HEK293 (cell line): ENCODE measurements around the gene LGALS1.

ENCODE experiments used
- CTCF ChIA-PET: fragments of 350-600 bp; formaldehyde crosslinking; extraction: SDS; loops from one replicate; lab custom pipeline; 2021; ENCODE audit warnings: antibody characterized with exemption; lab: Yijun Ruan, JAX
- POLR2A ChIA-PET: fragments of 300-600 bp; formaldehyde crosslinking; extraction: SDS; loops from one replicate; lab custom pipeline; 2020; ENCODE audit warnings: antibody characterized with exemption, inconsistent platforms; lab: Yijun Ruan, JAX
- H3K27ac ChIP-seq: fragments of 200-500 bp; sonication (Bioruptor generic); 2 replicates; pipeline ENCODE4 v1.5.1; 2014; ENCODE audit warnings: low read depth, low read length, control low read depth, inconsistent platforms; ENCODE audit errors: extremely low read depth
- H3K36me3 ChIP-seq, 2 experiments: fragments of 200-500 bp in 1 of 2; sonication (Bioruptor generic) in 1 of 2; 1 replicate in 1 of 2; 2 replicates in 1 of 2; pipeline ENCODE4 v1.5.1; 2014 to 2017; ENCODE audit warnings: inconsistent platforms in 2 of 2, low read length in 2 of 2; ENCODE audit not compliant: control insufficient read depth in 2 of 2, insufficient read depth in 1 of 2
- H3K4me1 ChIP-seq: fragments of 200-500 bp; sonication (Bioruptor generic); 2 replicates; pipeline ENCODE4 v1.5.1; 2014; ENCODE audit warnings: mild to moderate bottlenecking, low read length, inconsistent platforms; ENCODE audit not compliant: control insufficient read depth, insufficient read depth
- H3K4me3 ChIP-seq: 2 replicates; pipeline ENCODE4 v1.5.1; 2011; ENCODE audit warnings: low read depth, mild to moderate bottlenecking, control low read depth, low read length, moderate library complexity
- H3K9me3 ChIP-seq: fragments of 200-500 bp; sonication (Bioruptor generic); 2 replicates; pipeline ENCODE4 v1.5.1; 2014; ENCODE audit warnings: low read depth, low read length, inconsistent platforms; ENCODE audit not compliant: control insufficient read depth, insufficient read depth
- BCL11B ChIP-seq: fragments of 450-650 bp; formaldehyde crosslinking; IDR thresholded peaks from 2 replicates; pipeline ENCODE4 v1.5.1; 2016; ENCODE audit warnings: low read depth, missing biosample characterization, missing genetic modification characterization
- IKZF3 ChIP-seq: fragments of 450-650 bp; IDR thresholded peaks from 2 replicates; pipeline ENCODE4 v1.5.0; 2018; ENCODE audit warnings: missing biosample characterization, mild to moderate bottlenecking, missing genetic modification characterization, moderate library complexity
- KLF1 ChIP-seq: fragments of 450-650 bp; formaldehyde crosslinking; IDR thresholded peaks from 2 replicates; pipeline ENCODE4 v1.5.1; 2016; ENCODE audit warnings: missing biosample characterization, missing genetic modification characterization
- KLF9 ChIP-seq: fragments of 450-650 bp; formaldehyde crosslinking; IDR thresholded peaks from 2 replicates; pipeline ENCODE4 v1.5.1; 2016; ENCODE audit warnings: missing biosample characterization, missing genetic modification characterization, low read depth
- SP2 ChIP-seq: fragments of 450-650 bp; formaldehyde crosslinking; IDR thresholded peaks from 2 replicates; pipeline ENCODE4 v1.5.1; 2016; ENCODE audit warnings: missing biosample characterization, missing genetic modification characterization
- WT1 ChIP-seq: fragments of 450-650 bp; formaldehyde crosslinking; IDR thresholded peaks from 2 replicates; pipeline ENCODE4 v1.5.1; 2016; ENCODE audit warnings: missing biosample characterization, missing genetic modification characterization
- ZFP69B ChIP-seq: fragments of 450-650 bp; formaldehyde crosslinking; IDR thresholded peaks from 2 replicates; pipeline ENCODE4 v1.5.1; 2016; ENCODE audit warnings: missing biosample characterization, missing genetic modification characterization
- ZNF174 ChIP-seq: fragments of 450-650 bp; formaldehyde crosslinking; IDR thresholded peaks from 2 replicates; pipeline ENCODE4 v1.5.0; 2017; ENCODE audit warnings: missing biosample characterization, mild to moderate bottlenecking, missing genetic modification characterization
- ZNF2 ChIP-seq: fragments of 450-650 bp; formaldehyde crosslinking; IDR thresholded peaks from 2 replicates; pipeline ENCODE4 v1.5.1; 2016; ENCODE audit warnings: missing biosample characterization, missing genetic modification characterization
- ZNF510 ChIP-seq: fragments of 450-650 bp; formaldehyde crosslinking; IDR thresholded peaks from 2 replicates; pipeline ENCODE4 v1.5.1; 2018; ENCODE audit warnings: mild to moderate bottlenecking, missing genetic modification characterization, missing biosample characterization; ENCODE audit not compliant: insufficient replicate concordance
- ZNF521 ChIP-seq: fragments of 450-650 bp; formaldehyde crosslinking; IDR thresholded peaks from 2 replicates; pipeline ENCODE4 v1.5.1; 2017; ENCODE audit warnings: missing biosample characterization, mild to moderate bottlenecking, missing genetic modification characterization
- ZNF600 ChIP-seq: fragments of 450-650 bp; formaldehyde crosslinking; IDR thresholded peaks from 2 replicates; pipeline ENCODE4 v1.5.1; 2016; ENCODE audit warnings: missing biosample characterization, missing genetic modification characterization
- ZNF792 ChIP-seq: fragments of 450-650 bp; formaldehyde crosslinking; IDR thresholded peaks from 2 replicates; pipeline ENCODE4 v1.5.1; 2016; ENCODE audit warnings: missing biosample characterization, missing genetic modification characterization
- TF ChIP-seq, protein P1 (sequence below): fragments of 450-650 bp; formaldehyde crosslinking; IDR thresholded peaks from 2 replicates; pipeline ENCODE4 v1.5.1; 2016; ENCODE audit warnings: missing biosample characterization, missing genetic modification characterization
- TF ChIP-seq, protein P2 (sequence below): fragments of 450-650 bp; formaldehyde crosslinking; IDR thresholded peaks from 2 replicates; pipeline ENCODE4 v1.5.1; 2016; ENCODE audit warnings: missing biosample characterization, missing genetic modification characterization
- TF ChIP-seq, protein P3 (sequence below): fragments of 450-650 bp; formaldehyde crosslinking; IDR thresholded peaks from 2 replicates; pipeline ENCODE4 v1.5.0; 2017; ENCODE audit warnings: missing biosample characterization, missing genetic modification characterization, borderline replicate concordance
- TF ChIP-seq, protein P4 (sequence below): fragments of 450-650 bp; formaldehyde crosslinking; IDR thresholded peaks from 2 replicates; pipeline ENCODE4 v1.5.1; 2016; ENCODE audit warnings: missing biosample characterization, missing genetic modification characterization
- TF ChIP-seq, protein P5 (sequence below): fragments of 450-650 bp; formaldehyde crosslinking; IDR thresholded peaks from 2 replicates; pipeline ENCODE4 v1.5.1; 2017; ENCODE audit warnings: missing biosample characterization, mild to moderate bottlenecking, missing genetic modification characterization, moderate library complexity
- TF ChIP-seq, protein P6 (sequence below): fragments of 450-650 bp; formaldehyde crosslinking; IDR thresholded peaks from 2 replicates; pipeline ENCODE4 v1.5.1; 2017; ENCODE audit warnings: missing biosample characterization, missing genetic modification characterization

Gene LGALS1

DNA sequence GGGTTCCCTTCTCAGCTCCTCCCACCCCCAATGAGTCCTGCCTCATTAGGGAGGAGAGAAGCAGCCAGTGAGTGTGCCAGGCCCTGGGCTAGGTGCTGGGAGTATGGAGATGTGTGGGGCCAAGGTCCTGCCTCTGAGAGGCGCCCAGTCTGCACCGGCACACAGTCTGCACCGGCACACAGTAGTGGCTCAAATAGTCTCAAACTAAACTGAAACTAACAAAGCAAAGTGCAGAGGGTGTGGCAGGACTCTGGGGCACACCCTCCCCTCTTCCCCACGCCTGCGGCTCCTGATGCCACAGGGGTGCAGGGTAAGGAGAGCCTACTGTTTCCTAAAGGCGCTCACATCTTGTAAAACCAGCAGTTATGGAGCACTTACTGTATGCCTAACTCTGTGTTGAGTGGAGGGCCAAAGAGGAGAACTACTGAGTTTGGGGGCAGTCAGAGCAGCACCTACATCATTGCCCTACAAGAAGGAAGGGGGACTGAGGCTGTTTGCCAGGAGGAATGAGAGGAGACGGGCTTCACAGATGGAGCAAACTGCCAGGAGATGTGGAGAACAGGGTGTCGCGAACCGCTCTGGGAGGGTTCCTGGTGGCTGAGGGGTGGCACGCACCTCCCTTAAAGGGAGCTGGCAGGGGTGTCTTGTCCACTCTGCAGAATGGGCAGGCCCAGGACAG, 36.9 kb upstream of the LGALS1 start:
- TF ChIP-seq KLF9 (tag by site-specific recombination) (peak; percentile 62), ZNF792 (peak; percentile 75; the same call in 1 of the 2 replicates), ZFP69B (0 out of 2 replicates have a peak, but pooled peaks have one; percentile 11), ZNF600 (0 out of 2 replicates have a peak, but pooled peaks have one; percentile 31), KLF1 (peak; percentile 90), ZNF521 (tag by site-specific recombination) (no peak), SP2 (tag by site-specific recombination) (peak; percentile 36), ZNF510 (tag by site-specific recombination) (no peak), WT1 (tag by site-specific recombination) (0 out of 2 replicates have a peak, but pooled peaks have one; percentile 12), ZNF174 (no peak), ZNF2 (no peak), IKZF3 (tag by site-specific recombination) (0 out of 2 replicates have a peak, but pooled peaks have one; percentile 1), BCL11B (tag by site-specific recombination) (no peak)
- TF ChIP-seq, protein P1, sequence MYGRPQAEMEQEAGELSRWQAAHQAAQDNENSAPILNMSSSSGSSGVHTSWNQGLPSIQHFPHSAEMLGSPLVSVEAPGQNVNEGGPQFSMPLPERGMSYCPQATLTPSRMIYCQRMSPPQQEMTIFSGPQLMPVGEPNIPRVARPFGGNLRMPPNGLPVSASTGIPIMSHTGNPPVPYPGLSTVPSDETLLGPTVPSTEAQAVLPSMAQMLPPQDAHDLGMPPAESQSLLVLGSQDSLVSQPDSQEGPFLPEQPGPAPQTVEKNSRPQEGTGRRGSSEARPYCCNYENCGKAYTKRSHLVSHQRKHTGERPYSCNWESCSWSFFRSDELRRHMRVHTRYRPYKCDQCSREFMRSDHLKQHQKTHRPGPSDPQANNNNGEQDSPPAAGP (tag by site-specific recombination) = 0 out of 2 replicates have a peak, but pooled peaks have one; percentile 11
- TF ChIP-seq, protein P2, sequence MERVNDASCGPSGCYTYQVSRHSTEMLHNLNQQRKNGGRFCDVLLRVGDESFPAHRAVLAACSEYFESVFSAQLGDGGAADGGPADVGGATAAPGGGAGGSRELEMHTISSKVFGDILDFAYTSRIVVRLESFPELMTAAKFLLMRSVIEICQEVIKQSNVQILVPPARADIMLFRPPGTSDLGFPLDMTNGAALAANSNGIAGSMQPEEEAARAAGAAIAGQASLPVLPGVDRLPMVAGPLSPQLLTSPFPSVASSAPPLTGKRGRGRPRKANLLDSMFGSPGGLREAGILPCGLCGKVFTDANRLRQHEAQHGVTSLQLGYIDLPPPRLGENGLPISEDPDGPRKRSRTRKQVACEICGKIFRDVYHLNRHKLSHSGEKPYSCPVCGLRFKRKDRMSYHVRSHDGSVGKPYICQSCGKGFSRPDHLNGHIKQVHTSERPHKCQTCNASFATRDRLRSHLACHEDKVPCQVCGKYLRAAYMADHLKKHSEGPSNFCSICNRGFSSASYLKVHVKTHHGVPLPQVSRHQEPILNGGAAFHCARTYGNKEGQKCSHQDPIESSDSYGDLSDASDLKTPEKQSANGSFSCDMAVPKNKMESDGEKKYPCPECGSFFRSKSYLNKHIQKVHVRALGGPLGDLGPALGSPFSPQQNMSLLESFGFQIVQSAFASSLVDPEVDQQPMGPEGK (tag by site-specific recombination) = peak; percentile 20; the same call in 1 of the 2 replicates
- TF ChIP-seq, protein P3, sequence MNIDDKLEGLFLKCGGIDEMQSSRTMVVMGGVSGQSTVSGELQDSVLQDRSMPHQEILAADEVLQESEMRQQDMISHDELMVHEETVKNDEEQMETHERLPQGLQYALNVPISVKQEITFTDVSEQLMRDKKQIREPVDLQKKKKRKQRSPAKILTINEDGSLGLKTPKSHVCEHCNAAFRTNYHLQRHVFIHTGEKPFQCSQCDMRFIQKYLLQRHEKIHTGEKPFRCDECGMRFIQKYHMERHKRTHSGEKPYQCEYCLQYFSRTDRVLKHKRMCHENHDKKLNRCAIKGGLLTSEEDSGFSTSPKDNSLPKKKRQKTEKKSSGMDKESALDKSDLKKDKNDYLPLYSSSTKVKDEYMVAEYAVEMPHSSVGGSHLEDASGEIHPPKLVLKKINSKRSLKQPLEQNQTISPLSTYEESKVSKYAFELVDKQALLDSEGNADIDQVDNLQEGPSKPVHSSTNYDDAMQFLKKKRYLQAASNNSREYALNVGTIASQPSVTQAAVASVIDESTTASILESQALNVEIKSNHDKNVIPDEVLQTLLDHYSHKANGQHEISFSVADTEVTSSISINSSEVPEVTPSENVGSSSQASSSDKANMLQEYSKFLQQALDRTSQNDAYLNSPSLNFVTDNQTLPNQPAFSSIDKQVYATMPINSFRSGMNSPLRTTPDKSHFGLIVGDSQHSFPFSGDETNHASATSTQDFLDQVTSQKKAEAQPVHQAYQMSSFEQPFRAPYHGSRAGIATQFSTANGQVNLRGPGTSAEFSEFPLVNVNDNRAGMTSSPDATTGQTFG (tag by site-specific recombination) = no peak
- TF ChIP-seq, protein P4, sequence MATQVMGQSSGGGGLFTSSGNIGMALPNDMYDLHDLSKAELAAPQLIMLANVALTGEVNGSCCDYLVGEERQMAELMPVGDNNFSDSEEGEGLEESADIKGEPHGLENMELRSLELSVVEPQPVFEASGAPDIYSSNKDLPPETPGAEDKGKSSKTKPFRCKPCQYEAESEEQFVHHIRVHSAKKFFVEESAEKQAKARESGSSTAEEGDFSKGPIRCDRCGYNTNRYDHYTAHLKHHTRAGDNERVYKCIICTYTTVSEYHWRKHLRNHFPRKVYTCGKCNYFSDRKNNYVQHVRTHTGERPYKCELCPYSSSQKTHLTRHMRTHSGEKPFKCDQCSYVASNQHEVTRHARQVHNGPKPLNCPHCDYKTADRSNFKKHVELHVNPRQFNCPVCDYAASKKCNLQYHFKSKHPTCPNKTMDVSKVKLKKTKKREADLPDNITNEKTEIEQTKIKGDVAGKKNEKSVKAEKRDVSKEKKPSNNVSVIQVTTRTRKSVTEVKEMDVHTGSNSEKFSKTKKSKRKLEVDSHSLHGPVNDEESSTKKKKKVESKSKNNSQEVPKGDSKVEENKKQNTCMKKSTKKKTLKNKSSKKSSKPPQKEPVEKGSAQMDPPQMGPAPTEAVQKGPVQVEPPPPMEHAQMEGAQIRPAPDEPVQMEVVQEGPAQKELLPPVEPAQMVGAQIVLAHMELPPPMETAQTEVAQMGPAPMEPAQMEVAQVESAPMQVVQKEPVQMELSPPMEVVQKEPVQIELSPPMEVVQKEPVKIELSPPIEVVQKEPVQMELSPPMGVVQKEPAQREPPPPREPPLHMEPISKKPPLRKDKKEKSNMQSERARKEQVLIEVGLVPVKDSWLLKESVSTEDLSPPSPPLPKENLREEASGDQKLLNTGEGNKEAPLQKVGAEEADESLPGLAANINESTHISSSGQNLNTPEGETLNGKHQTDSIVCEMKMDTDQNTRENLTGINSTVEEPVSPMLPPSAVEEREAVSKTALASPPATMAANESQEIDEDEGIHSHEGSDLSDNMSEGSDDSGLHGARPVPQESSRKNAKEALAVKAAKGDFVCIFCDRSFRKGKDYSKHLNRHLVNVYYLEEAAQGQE (tag by site-specific recombination) = no peak
- TF ChIP-seq, protein P5, sequence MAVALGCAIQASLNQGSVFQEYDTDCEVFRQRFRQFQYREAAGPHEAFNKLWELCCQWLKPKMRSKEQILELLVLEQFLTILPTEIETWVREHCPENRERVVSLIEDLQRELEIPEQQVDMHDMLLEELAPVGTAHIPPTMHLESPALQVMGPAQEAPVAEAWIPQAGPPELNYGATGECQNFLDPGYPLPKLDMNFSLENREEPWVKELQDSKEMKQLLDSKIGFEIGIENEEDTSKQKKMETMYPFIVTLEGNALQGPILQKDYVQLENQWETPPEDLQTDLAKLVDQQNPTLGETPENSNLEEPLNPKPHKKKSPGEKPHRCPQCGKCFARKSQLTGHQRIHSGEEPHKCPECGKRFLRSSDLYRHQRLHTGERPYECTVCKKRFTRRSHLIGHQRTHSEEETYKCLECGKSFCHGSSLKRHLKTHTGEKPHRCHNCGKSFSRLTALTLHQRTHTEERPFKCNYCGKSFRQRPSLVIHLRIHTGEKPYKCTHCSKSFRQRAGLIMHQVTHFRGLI = peak; percentile 52; the same call in 1 of the 2 replicates
- TF ChIP-seq, protein P6, sequence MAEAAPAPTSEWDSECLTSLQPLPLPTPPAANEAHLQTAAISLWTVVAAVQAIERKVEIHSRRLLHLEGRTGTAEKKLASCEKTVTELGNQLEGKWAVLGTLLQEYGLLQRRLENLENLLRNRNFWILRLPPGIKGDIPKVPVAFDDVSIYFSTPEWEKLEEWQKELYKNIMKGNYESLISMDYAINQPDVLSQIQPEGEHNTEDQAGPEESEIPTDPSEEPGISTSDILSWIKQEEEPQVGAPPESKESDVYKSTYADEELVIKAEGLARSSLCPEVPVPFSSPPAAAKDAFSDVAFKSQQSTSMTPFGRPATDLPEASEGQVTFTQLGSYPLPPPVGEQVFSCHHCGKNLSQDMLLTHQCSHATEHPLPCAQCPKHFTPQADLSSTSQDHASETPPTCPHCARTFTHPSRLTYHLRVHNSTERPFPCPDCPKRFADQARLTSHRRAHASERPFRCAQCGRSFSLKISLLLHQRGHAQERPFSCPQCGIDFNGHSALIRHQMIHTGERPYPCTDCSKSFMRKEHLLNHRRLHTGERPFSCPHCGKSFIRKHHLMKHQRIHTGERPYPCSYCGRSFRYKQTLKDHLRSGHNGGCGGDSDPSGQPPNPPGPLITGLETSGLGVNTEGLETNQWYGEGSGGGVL (tag by site-specific recombination) = no peak
- TF ChIP-seq, all 188 proteins: peak for 11
- CTCF ChIA-PET = interaction anchor here (0.6 to 17.0 kb wide), 8 partner anchors 10 to 181 kb away, joined by 3 to 353 read pairs (median 4); partner anchors contain the start of genes LGALS1, NOL12, PDXP and TRIOBP
- H3K4me1 ChIP-seq = peaks cover 15% of the 10 kb centered on the region
- no peak overlapping the region for H3K4me3 ChIP-seq
- no peaks in the 10 kb centered on the region for H3K9me3 ChIP-seq
- H3K27ac ChIP-seq = peak overlapping the region; percentile 52; the same call in 1 of the 2 replicates
- POLR2A ChIA-PET = interaction anchor here (0.6 to 11.0 kb wide), 4 partner anchors 12 to 57 kb away, joined by 3 to 80 read pairs (median 6); partner anchors contain the start of genes GGA1 and PDXP
- peaks cover 0 to 25% of the 10 kb centered on the region in 2 experiments; a peak in 1 of 3 replicates for H3K36me3 ChIP-seq
